GM20000 (cell line): ENCODE results near the gene CYP2S1.
"Not testable (repeated sequence)": the region's sequence is repeated elsewhere in the genome, so short reads cannot be mapped to it uniquely, and the experiment has no call there.

Experiments
- DNase-seq: peaks from one replicate; pipeline ENCODE4 v3.0.0; 2012; ENCODE audit warnings: low spot score
- CTCF ChIP-seq: IDR thresholded peaks from 2 replicates; pipeline ENCODE4 v1.5.1; 2012; ENCODE audit warnings: mild to moderate bottlenecking, control low read depth; ENCODE audit errors: extremely low read depth, missing control alignments

CYP2S1 gene, protein sequence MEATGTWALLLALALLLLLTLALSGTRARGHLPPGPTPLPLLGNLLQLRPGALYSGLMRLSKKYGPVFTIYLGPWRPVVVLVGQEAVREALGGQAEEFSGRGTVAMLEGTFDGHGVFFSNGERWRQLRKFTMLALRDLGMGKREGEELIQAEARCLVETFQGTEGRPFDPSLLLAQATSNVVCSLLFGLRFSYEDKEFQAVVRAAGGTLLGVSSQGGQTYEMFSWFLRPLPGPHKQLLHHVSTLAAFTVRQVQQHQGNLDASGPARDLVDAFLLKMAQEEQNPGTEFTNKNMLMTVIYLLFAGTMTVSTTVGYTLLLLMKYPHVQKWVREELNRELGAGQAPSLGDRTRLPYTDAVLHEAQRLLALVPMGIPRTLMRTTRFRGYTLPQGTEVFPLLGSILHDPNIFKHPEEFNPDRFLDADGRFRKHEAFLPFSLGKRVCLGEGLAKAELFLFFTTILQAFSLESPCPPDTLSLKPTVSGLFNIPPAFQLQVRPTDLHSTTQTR

DNA sequence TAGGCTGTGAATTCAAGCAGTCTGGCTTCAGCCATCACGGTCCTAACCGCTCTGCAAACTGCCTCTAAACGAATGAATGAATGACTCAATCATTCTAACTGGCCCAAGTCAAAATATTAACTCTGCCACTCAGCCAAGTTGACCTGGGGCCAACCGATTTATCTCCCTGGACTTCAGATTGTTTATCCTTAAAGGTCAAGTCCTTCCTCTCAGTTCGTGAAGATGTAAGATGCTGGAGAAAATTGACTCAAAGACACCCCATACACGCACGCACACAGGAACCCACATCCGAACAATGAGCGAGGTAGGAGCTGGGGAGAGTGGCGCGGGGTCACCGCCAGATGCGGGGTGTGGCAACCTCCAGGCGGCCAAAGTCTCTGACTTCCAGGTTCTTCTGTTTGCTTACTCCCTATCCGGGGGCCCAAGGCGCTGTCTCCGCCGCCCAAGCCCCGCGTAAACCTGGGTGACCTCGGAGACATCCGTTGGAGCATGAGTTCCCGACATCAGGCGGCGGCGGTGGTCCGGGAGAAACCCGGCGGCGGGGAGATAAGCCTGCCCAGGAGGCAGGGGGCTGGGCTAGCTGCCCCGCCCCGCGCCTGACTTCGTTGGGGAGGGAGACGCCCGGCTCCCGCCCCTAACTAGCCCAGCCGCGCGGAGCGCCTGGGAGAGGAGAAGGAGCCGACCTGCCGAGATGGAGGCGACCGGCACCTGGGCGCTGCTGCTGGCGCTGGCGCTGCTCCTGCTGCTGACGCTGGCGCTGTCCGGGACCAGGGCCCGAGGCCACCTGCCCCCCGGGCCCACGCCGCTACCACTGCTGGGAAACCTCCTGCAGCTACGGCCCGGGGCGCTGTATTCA lies at the start of gene CYP2S1:
Gene CYP2S1, plus strand, starts transcription at position 646 of the 856 bp plus-strand sequence. Its CDS starts 46 bp downstream, at position 692.
- no peak for TF ChIP-seq CTCF
- no peak for DNase-seq

- peak; percentile 85 for TF ChIP-seq CTCF
- peak; percentile 71 for DNase-seq
Observed at GRCh38 chr19:41144403-41144802, 48.6 kb upstream of the CYP2S1 start.

GRCh38 chr19:41149831-41150230 lies 43.2 kb upstream of the CYP2S1 start:
- DNase-seq = no peak
- no peak for TF ChIP-seq CTCF

DNA sequence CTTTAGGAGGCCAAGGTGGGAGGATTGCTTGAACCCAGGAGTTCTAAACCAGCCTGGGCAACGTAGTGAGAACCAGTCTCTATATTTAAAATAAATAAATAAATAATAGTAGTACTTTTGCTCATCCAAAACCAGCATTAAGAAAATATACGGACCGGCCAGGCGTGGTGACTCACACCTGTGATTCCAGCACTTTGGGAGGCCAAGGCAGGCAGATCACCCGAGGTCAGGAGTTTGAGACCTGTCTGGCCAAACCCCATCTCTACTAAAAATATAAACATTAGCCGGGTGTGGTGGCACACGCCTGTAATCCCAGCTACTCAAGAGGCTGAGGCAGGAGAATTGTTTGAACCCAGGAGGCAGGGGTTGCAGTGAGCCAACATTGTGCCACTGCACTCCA lies 42.0 kb upstream of the CYP2S1 start:
- DNase-seq = not testable (repeated sequence)

DNA sequence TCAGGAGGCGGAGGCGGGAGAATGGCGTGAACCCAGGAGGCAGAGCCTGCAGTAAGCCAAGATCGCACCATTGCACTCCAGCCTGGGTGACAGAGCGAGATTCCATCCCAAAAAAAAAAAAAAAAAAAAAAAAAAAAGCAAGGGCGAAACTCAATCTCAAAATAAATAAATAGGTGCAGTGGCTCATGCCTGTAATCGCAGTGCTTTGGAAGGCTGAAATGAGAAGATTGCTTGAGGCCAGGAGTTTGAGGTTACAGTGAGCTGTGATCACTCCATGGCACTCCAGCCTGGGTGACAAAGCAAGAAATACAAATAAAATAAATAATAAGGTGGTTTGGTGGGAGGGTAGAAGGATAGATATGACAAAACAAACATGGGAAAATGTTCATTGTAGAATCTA lies 39.0 kb upstream of the CYP2S1 start:
- no peak for TF ChIP-seq CTCF
- no peak for DNase-seq

DNA sequence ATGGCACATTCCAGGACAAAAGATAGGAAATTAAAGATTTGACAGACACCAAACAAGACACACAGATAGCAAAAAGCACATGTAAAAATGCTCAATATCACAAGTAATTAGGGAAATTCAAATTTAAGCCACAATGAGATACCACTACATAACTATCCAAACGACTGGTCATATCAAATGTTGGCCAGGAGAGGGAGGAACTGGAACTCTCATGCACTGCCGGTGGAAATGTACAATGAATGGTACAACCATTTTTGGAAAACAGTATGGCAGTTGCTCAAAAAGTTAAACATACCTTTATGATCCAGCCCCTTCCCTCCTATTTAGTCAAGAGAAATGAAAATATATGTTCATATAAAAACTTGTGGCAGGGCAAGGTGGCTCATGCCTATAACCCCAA lies 36.8 kb upstream of the CYP2S1 start:
- no peak for DNase-seq
- TF ChIP-seq CTCF = no peak

DNA sequence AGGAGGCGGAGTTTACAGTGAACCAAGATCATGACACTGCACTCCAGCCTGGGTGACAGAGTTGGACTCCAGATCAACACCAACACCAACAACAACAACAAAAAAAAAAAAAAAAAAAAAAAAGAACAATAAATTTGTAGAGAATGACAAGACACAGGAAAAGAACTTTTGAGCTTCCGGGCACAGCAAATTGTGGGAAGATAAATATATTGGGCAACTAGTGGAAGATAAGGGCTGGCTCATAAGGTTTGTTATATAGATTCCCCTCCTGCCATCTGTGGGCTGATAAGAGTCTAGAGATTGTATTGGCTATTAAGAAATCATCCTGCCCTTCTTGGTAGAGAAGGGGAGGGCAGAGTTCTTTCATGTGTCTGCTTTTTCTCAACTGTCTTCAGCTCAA lies 33.1 kb upstream of the CYP2S1 start:
- no peak for DNase-seq
- TF ChIP-seq CTCF = no peak
